Activated effector memory CD4-positive, alpha-beta T cell treated with anti-CD3 and anti-CD28 coated beads, Interleukin-2, amount 50 U/mL, for 16 hours (primary cell): ENCODE measurements around the gene DUOXA1.
"Not testable (repeated sequence)": the region's sequence is repeated elsewhere in the genome, so short reads cannot be mapped to it uniquely, and the experiment has no call there.

ENCODE experiments used
- DNase-seq: peaks from one replicate; pipeline ENCODE4 v3.0.0-alpha.2; 2020

The DUOXA1 gene

DNA sequence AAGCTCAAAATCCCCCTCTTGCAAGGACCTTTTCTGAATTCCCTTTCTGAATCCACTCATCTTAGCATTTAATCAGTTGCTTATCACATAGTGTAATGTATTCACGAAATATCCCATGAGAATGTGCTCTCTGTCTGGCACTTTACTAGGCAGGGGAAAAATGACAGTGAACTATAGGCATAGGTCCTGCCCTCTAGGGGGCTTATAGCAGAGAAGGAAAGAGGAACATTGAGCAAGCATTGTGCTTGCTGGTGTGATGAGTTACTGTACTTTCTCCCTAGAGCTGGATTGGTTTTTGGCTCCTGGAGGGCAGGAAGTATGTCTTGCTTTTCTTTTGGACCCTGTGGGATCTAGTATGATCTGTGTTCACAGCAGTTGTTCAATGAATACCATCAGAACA is 42.2 kb downstream of the DUOXA1 start:
- DNase-seq: no peak

DNA sequence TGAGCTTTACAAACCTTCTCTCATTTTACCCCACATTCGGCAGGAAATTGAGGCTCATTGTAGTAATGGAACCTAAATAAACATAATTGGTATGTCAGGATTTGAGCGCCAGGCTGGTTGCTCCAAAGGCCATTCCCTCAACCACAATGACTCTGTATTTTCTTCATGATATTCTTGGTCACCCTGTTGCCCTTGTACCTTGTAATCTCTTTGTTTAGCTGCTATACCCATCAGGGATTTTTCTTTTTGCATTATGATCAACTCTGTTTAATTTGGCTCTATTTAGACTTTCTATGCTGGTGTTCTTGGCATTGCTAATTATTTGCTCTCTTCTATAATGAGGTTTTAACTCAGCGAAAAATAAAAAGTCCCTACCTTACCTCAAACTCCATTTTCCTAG is 45.5 kb downstream of the DUOXA1 start:
- DNase-seq: no peak

DNA sequence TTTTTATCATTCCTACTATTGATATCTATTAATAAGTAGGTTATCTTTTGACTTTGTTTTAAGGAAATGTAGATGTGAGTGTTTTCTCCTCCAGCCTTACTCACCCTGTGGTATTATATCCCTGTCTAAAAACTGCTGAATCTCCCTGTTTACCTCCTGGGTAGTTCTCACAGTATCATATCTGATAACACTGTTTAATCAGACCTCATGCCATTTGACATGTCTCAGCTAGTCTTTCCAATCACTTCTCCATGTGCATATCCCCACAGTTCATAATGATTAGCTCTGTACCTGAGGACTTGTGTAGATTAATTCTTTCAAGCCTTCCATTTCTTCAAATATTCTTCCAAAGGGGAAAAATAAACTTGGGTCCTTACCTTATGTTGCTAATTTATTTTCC is 46.5 kb downstream of the DUOXA1 start:
- DNase-seq: no peak

- DNase-seq: not testable (repeated sequence)
These were observed 47.3 kb downstream of the DUOXA1 start for GRCh38 chr15:45082412-45082811.

GRCh38 chr15:45080593-45080992 is 49.1 kb downstream of the DUOXA1 start:
- DNase-seq: not testable (repeated sequence)

DNA sequence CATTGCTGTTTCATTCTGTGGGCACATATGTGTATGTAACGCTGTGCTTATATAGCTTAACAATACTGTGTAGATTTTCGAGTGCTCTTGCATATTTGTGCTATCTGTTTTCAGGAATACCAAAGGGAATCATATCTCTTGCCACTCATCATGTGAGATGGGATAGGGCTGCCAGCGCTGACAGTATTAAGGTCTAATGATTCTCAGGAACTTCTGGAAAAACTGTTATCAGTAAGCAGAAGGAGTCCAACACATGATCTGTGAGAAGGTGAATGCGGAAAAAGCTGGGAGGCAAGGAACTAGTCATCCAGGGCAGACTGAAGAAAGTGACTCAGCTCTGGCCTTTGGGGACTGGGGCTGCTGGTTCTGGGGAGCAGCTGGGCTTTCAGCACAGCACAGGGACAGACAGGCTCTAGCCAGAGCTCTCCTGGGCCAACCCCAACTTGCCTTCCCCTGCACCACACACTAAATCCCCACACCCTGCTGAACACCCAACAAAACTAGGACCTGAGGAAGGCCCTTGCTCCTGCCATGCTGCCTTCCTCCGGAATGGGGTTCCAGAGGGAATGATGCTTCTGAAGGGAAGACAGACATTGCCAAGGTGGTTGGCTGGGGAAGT is 49.9 kb downstream of the DUOXA1 start:
- DNase-seq: not testable (repeated sequence)

- not testable (repeated sequence) for DNase-seq
These were observed 50.5 kb downstream of the DUOXA1 start for GRCh38 chr15:45079201-45079600.

GRCh38 chr15:45077391-45077790 is 52.3 kb downstream of the DUOXA1 start:
- DNase-seq: not testable (repeated sequence)

DNA sequence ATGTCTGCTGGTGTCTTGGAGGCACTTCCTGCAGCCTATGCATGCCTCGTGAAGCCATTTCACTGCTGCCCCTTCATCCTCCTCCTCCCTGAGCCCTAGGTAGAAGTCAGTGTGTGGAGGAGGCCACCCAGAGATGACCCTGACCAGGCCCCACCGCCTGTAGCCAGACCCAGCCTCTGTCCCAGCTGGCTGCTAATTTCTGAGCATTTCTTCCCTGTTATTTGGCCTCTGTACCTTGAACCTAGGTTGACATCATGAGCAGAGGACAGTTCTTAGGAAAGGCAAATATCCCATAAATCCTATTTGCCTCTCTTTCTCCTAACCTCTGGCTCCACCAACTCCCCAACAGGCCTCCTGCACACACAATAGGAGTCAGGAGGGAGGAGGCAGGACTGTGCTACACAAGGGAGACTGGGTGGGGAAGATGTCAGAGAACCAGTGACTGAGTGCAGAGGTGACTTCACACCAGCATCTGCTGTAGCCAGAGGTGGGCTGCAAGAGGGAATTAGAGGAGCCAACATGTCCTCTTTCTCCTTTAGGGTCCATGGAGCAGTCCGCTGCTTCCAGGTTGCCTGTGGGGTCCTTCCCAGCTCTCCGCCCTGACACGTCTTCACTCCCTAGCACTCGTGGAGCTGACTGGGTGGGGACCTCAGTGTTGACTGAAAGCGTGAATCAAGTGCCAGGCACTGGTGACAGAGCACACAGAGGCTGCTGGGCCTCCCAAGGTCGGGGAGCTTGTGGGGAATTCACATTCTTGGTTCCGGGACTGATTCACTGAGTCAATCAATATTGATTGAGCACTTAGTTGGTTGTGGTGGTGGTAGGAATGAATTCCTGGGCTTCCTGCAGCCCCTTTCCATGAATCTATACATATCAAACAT is 54.0 kb downstream of the DUOXA1 start:
- not testable (repeated sequence) for DNase-seq

GRCh38 chr15:45073602-45074001 is 56.1 kb downstream of the DUOXA1 start:
- DNase-seq: not testable (repeated sequence)

DNA sequence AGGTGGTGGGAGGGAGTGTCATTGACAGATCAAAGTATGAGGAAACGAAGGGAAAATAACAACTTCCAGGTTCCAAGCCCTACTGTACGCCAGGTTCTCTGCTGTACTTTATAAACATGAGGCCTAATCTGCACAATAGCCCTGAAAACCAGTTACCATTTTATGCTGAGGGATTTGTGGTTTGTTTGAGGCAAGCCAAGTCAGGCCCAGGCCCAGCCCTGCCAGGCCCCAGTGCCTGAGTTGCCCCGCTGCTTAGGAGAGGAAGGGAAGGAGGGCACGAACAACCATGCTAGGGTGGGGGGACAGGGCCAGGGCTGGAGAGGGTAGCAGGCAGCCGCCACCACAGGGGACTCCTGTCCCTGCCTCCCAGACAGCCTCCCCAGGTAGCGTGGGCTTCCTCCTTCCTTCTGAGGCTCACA is 59.7 kb downstream of the DUOXA1 start:
- not testable (repeated sequence) for DNase-seq
